Measurements from ENCODE around the gene JSRP1.

- TF ChIP-seq CTCF (IDR thresholded peaks at IDR 0.05) (no peak), POLR2A (IDR thresholded peaks at IDR 0.05) (no peak)
Measured at GRCh38 chr19:2210206-2210605, 46.0 kb downstream of the JSRP1 start.
